Cardiac muscle cell (in vitro differentiated cells and primary cell): Measurements from ENCODE around the gene BLZF1. TPM values are rescaled to one million over a fixed set of nuclear protein-coding genes. Genes with fewer than 3 reads are reported as not detected.

ENCODE experiments used
- DNase-seq, 2 donors: peaks; one replicate each; pipeline versions ENCODE4 v3.0.0 to v3.0.0-alpha.2; 2010 to 2017; ENCODE audit warnings: low read depth in 1 of 2, low spot score in 1 of 2
- H3K27ac ChIP-seq: fragments of 200-600 bp; sonication (generic); 2 replicates; pipeline ENCODE4 v1.5.1; 2016
- H3K27me3 ChIP-seq: fragments of 200-600 bp; sonication (generic); 2 replicates; pipeline ENCODE4 v1.6.0; 2016; ENCODE audit warnings: control low read depth
- H3K36me3 ChIP-seq: fragments of 200-600 bp; sonication (generic); 2 replicates; pipeline ENCODE4 v1.5.1; 2016; ENCODE audit warnings: control low read depth
- H3K4me1 ChIP-seq: fragments of 200-600 bp; sonication (generic); 2 replicates; pipeline ENCODE4 v1.8.1; 2017; ENCODE audit warnings: low read depth, mild to moderate bottlenecking, mixed run types
- H3K4me3 ChIP-seq: fragments of 200-600 bp; sonication (generic); 2 replicates; pipeline ENCODE4 v1.5.1; 2016; ENCODE audit warnings: mild to moderate bottlenecking
- H3K9me3 ChIP-seq: fragments of 200-600 bp; sonication (generic); 2 replicates; pipeline ENCODE4 v1.5.1; 2017; ENCODE audit warnings: low read depth, mild to moderate bottlenecking, control low read depth
- CTCF ChIP-seq: IDR thresholded peaks from 2 replicates; pipeline ENCODE4 v1.5.1; 2012; ENCODE audit warnings: low read depth, mild to moderate bottlenecking, low read length
- polyA plus RNA-seq: library from polyadenylated mRNA; unstranded; fragments of >200 nt; fragmentation: Nextera tagmentation; extraction: Ambion mirVana; gene quantifications from 2 replicates; pipeline ENCODE4 v1.2.1, GENCODE V29; 2016
- total RNA-seq: library from RNA; depleted of rRNA; stranded (reverse); fragments of >200 nt; gene quantifications from 2 replicates; pipeline ENCODE4 v1.2.3, GENCODE V29; 2016

The BLZF1 gene
- total and polyA plus RNA-seq, 2 experiments from 2014 or later: 17.3 to 19.7 TPM

- no peak for DNase-seq
- Histone ChIP-seq H3K9me3 (no peaks in the 10 kb centered on the region), H3K36me3 (no peaks in the 10 kb centered on the region), H3K4me1 (peaks cover 14% of the 10 kb centered on the region), H3K27ac (no peak overlapping the region), H3K4me3 (no peak overlapping the region), H3K27me3 (no peaks in the 10 kb centered on the region)
- TF ChIP-seq CTCF: no peak
Observed at GRCh38 chr1:169347688-169348382, 20.2 kb upstream of the BLZF1 start.

GRCh38 chr1:169348383-169349036 is 19.5 kb upstream of the BLZF1 start:
- Histone ChIP-seq H3K4me3 (no peak overlapping the region), H3K36me3 (no peaks in the 10 kb centered on the region), H3K27me3 (no peaks in the 10 kb centered on the region), H3K4me1 (peaks cover 14% of the 10 kb centered on the region), H3K9me3 (no peaks in the 10 kb centered on the region), H3K27ac (no peak overlapping the region)
- peak; percentile 63 for TF ChIP-seq CTCF
- peak; percentile 69 to 77 for DNase-seq

- no peak overlapping the region for H3K27ac ChIP-seq
- TF ChIP-seq CTCF: no peak
- H3K4me1 ChIP-seq: peaks cover 9% of the 10 kb centered on the region
Observed at GRCh38 chr1:169360415-169360814, 7.6 kb upstream of the BLZF1 start.

GRCh38 chr1:169361281-169361680 is 6.7 kb upstream of the BLZF1 start:
- DNase-seq: peak in 1 of 2 donors; percentile 33
- Histone ChIP-seq H3K9me3 (no peaks in the 10 kb centered on the region), H3K4me3 (no peak overlapping the region), H3K36me3 (no peaks in the 10 kb centered on the region), H3K27ac (no peak overlapping the region), H3K27me3 (no peaks in the 10 kb centered on the region), H3K4me1 (peaks cover under 1% of the 10 kb centered on the region)
- TF ChIP-seq CTCF: no peak

More at GRCh38 chr1:169360415-169360814, 7.6 kb upstream of the BLZF1 start:
- Histone ChIP-seq H3K4me3 (no peak overlapping the region), H3K9me3 (no peaks in the 10 kb centered on the region), H3K36me3 (no peaks in the 10 kb centered on the region), H3K27me3 (no peaks in the 10 kb centered on the region)
- DNase-seq: no peak

- Histone ChIP-seq H3K27ac (no peak overlapping the region), H3K4me3 (no peak overlapping the region), H3K36me3 (no peaks in the 10 kb centered on the region), H3K9me3 (no peaks in the 10 kb centered on the region), H3K27me3 (no peaks in the 10 kb centered on the region), H3K4me1 (peaks cover 4% of the 10 kb centered on the region)
- TF ChIP-seq CTCF: no peak
- peak in 1 of 2 donors; percentile 90 for DNase-seq
Observed at GRCh38 chr1:169363046-169363730, 4.8 kb upstream of the BLZF1 start.
